Activated CD8-positive, alpha-beta memory T cell treated with anti-CD3 and anti-CD28 coated beads, Interleukin-2, amount 50 U/mL, for 1 hour (primary cell): Measurements from ENCODE around the gene ACTR1A.

Source experiments
- DNase-seq: peaks from one replicate; pipeline ENCODE4 v3.0.0-alpha.2; 2020; ENCODE audit errors: extremely low read depth

Gene ACTR1A

GRCh38 chr10:102485093-102485784 is 17.3 kb downstream of the ACTR1A start:
- DNase-seq, result no peak

GRCh38 chr10:102484021-102484420 is 18.5 kb downstream of the ACTR1A start:
- DNase-seq, result no peak

DNA sequence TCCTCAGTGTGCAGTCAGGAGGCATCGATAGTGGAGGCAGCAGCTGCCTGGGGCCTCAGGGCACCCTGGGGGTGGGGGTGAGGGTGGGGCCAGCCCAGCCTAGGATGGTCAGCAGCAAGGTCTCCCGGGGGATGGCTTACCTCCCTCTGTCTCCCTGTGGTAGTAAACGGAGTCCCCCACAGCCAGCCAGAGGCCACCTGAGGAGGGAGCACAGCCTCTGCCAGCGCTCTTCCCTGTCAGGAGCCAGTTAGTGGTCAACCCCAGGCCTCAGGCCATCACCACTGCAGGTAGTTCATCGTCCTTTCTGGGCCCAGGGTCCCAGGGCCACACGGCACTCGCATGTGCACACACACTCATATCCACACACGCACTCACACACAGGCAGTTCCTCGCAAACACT is 22.1 kb downstream of the ACTR1A start:
- DNase-seq, result no peak

DNA sequence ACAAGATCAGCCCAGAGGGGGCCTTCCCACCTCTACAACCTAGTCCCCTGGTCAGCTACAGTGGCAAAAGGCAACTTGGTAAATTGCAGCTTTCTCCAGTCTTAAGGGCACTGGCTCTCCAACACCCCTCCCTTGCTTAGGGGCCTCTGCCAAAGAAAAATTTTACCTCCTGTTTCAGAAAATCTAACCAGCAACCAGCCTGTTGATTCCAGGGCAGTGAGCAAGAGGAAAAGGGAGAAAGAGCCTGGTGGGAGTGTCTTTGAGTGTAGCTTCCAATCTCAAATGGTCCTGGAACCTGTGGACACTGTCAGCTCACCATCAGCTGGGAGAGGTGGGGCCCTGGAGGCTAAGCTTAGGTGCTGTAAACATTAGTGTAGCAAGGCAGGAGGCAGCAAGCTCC is 22.9 kb downstream of the ACTR1A start:
- DNase-seq, result no peak

GRCh38 chr10:102476466-102477141 is 25.9 kb downstream of the ACTR1A start:
- DNase-seq, result no peak

DNA sequence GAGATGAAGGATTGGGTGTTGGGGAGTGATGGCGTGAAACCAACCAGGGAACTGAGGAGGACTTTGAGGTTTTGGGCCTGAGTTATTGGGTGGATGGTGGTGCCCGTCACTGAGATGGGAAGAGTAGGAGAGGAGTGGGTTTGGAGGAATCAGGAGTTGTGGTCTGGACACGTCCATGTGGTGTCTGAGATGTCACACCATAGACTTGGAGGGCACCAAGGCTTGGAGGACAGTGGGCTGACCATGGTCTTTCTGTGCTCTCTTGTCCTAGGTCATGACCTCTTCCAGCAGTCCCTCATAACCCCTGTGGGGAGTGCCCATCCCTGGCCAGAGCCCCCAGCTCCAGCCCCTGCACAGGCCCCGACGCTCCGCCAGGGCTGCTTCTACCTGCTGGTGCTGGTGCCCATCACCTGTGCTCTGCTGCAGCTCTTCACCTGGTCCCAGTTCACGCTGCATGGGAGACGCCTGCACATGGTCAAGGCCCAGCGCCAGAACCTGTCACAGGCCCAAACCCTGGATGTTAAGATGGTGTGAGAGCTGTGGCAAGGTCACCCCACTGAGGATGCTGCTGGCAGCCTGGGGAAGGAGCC is 27.0 kb downstream of the ACTR1A start:
- DNase-seq, result no peak

- no peak for DNase-seq
Measured at GRCh38 chr10:102473445-102474331, 28.8 kb downstream of the ACTR1A start.

GRCh38 chr10:102470579-102471546 is 31.6 kb downstream of the ACTR1A start:
- DNase-seq, result no peak

DNA sequence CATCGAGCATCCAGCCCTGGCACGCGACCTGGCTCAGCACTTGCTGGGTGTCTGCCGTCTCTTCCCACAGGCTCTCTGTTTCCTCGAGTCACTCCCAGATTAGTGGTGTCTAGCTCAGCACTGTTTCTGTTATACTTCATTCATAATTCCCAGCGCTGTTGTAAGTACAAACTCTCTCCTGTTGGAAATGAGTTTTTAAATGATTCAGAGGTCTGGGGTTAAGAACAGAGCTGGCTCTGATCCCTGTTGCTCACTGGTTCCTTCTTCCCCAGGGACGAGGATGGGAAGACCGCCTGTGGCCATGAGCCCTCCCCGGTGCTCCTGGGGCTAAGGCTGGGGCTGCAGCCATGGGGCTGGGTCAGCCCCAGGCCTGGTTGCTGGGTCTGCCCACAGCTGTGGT is 33.8 kb downstream of the ACTR1A start:
- no peak for DNase-seq

- no peak for DNase-seq
Measured at GRCh38 chr10:102467971-102468438, 34.5 kb downstream of the ACTR1A start.

DNA sequence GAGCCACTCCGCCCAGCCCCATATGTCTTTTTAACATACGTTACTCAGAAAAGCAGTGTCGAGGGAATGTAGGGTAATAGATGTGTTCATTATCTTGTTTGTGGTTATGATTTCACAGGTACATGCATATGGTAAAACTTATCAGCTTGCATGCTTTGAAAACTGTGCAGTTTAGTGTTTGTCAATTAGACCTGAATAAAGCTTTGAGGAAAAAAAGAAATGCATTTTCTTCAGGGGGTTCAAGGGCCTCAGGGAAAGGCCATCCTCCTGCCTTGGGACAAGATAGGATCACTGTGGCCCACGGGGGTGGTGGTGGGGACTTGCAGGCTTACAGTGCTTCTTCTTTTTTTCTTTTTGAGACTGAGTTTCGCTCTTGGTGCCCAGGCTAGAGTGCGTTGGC is 35.2 kb downstream of the ACTR1A start:
- no peak for DNase-seq

- no peak for DNase-seq
Measured at GRCh38 chr10:102465466-102465865, 37.0 kb downstream of the ACTR1A start.

DNA sequence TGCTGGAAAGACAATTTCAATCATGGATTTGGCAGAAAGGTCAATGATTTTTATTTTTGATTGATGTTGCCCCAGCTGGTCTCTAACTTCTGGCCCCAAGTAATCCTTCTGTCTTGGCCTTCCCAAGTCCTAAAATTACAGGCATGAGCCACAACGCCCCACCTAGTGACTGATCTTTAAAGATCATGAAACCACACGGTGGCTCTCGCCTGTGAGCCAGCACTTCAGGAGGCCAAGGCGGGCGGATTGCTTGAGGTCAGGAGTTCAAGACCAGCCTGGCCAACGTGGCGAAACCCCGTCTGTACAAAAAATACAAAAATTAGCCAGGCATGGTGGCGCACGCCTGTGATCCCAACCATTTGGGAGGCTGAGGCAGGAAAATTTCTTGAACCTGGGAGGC is 38.5 kb downstream of the ACTR1A start:
- DNase-seq, result no peak

DNA sequence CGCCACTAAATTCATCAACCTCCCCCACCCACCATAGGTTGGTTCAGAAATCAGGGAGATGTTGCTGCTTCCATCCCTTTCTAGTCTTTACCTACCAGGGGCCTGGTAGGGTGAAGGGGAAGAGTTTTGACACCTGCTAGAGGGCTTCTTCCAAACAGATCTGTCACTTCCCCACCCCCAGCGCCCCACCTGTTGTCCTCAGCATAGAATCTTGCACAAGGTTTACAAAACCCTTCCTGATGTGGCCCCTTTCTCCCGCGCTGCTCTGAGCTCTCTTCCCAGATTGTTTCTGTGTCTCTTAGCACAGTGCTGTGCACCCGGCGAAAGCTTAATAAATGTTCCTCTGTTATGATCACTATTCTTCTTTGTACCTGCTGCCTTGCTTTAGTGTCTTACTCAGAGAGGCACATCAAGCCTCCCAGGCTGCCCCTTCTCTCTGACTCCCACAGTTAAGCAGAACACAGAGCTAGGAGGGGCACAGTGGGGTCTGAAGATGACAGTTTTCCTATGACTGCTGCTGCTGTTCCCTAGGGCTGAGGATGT is 39.9 kb downstream of the ACTR1A start:
- DNase-seq, result no peak

- DNase-seq, result peak; percentile 77
Measured at GRCh38 chr10:102461187-102462054, 41.1 kb downstream of the ACTR1A start.

DNA sequence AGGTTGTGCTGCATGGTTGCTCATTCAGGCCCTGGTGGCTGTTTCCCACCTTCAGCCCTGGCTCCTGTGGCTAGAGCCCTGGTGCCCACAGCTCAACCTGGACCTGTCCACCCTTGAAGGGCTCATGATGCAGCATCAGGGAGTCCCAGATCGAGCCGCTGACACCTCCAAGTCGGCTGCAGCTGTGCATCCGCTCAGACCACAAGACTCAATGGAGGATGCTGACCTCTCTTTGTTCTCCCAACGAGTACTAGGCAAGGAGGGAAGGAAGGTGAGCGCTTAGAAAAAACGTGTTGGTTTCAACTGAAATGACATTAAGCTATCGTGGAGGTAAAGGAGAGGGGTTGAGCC is 41.7 kb downstream of the ACTR1A start:
- DNase-seq, result no peak

DNA sequence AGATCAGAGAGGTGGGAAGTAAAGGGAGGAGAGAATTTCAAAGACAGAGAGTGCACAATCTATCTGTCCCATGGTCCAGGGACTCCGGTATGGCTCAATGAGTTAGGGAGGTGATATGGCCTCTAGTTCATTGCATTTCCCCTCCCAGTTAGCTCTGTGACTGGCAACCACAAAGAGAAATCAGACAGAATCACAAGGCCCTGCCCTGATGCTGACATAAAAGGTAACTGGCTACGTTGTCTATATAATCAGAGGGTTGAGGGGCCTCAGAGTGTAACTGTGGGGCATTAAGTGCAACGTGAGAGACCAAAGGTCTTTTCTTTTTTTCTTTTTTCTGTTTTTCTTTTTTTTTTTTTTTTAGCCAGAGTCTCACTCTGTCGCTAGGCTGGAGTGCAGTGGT is 43.9 kb downstream of the ACTR1A start:
- no peak for DNase-seq

DNA sequence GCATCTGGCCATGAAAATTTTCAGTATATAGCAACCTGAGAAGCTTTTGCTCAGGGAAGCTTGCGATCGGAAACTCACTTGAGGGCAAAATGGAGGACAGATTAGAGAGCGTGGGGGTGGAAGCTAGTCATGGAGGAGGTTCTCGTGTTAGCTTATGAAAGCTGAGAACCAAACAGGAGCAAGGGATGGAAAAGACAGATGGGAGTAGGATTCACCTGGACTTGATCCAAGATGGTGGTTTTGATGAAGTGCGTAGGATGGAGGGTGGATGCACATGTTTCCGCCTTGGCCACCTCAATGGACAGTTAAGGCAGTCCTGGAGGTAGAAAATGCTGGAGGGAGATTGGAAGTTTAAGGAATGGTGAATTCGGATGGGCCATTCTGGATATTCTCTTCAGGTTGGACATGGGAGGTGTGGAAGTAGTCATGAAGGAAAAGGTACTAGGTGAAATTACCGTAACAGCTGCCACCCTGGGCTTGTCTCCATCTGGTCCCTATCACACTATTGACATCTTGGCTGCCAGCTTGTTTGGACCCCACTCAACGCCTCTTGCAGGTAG is 44.8 kb downstream of the ACTR1A start:
- no peak for DNase-seq

- DNase-seq, result no peak
Measured at GRCh38 chr10:102455893-102456471, 46.5 kb downstream of the ACTR1A start.
